MM.1S (cell line): ENCODE results near the gene TYMS.

ENCODE experiments used
- DNase-seq: peaks from one replicate; pipeline ENCODE4 v3.0.0-alpha.2; 2015
- H2AFZ ChIP-seq: fragments of 300-600 bp; sonication (generic); 2 replicates; pipeline ENCODE4 v1.6.0; 2016; ENCODE audit warnings: antibody characterized with exemption, low read length
- H3F3A ChIP-seq: fragments of 300-600 bp; sonication (generic); 2 replicates; pipeline ENCODE4 v1.6.1; 2016; ENCODE audit warnings: mild to moderate bottlenecking, antibody characterized with exemption, low read length, moderate library complexity, mixed read lengths; ENCODE audit not compliant: insufficient read depth
- H3K27ac ChIP-seq: fragments of 300-600 bp; sonication (generic); 2 replicates; pipeline ENCODE4 v1.5.1; 2016; ENCODE audit warnings: mild to moderate bottlenecking, low read length
- H3K27me3 ChIP-seq: fragments of 300-600 bp; sonication (generic); replicated peaks from 2 replicates; pipeline ENCODE4 v1.6.0; 2016; ENCODE audit warnings: low read length; ENCODE audit not compliant: insufficient read depth
- H3K36me3 ChIP-seq: fragments of 300-600 bp; sonication (generic); replicated peaks from 2 replicates; pipeline ENCODE4 v1.6.1; 2016; ENCODE audit warnings: mild to moderate bottlenecking, low read length, mixed read lengths; ENCODE audit not compliant: insufficient read depth
- H3K4me1 ChIP-seq: fragments of 300-600 bp; sonication (generic); 2 replicates; pipeline ENCODE4 v1.6.1; 2016; ENCODE audit warnings: low read length, mixed read lengths
- H3K4me2 ChIP-seq: fragments of 300-600 bp; sonication (generic); 2 replicates; pipeline ENCODE4 v1.6.0; 2016; ENCODE audit warnings: low read depth, low read length
- H3K4me3 ChIP-seq: fragments of 300-600 bp; sonication (generic); 2 replicates; pipeline ENCODE4 v1.5.1; 2016; ENCODE audit warnings: low read length, mixed read lengths
- H3K79me2 ChIP-seq: fragments of 300-600 bp; sonication (generic); 2 replicates; pipeline ENCODE4 v1.6.1; 2016; ENCODE audit warnings: mixed run types, low read length, mixed read lengths
- H3K9ac ChIP-seq: fragments of 300-600 bp; sonication (generic); 2 replicates; pipeline ENCODE4 v1.6.1; 2016; ENCODE audit warnings: low read length, mixed read lengths
- H3K9me2 ChIP-seq: fragments of 300-600 bp; sonication (generic); replicated peaks from 2 replicates; pipeline ENCODE4 v1.6.1; 2016; ENCODE audit warnings: mild to moderate bottlenecking, low read length, mixed read lengths; ENCODE audit not compliant: insufficient read depth
- H3K9me3 ChIP-seq: fragments of 300-600 bp; sonication (generic); replicated peaks from 2 replicates; pipeline ENCODE4 v1.6.1; 2016; ENCODE audit warnings: mild to moderate bottlenecking, low read length, mixed read lengths; ENCODE audit not compliant: insufficient read depth
- H4K20me1 ChIP-seq: fragments of 300-600 bp; sonication (generic); 2 replicates; pipeline ENCODE4 v1.6.1; 2016; ENCODE audit warnings: mild to moderate bottlenecking, low read length, moderate library complexity, mixed read lengths; ENCODE audit not compliant: insufficient read depth
- CTCF ChIP-seq: fragments of 300-600 bp; sonication (generic); IDR thresholded peaks from 2 replicates; pipeline ENCODE4 v1.5.1; 2016; ENCODE audit warnings: antibody characterized with exemption, low read length, mixed read lengths
- EZH2 ChIP-seq: fragments of 300-600 bp; sonication (generic); optimal IDR thresholded peaks from 2 replicates; pipeline ENCODE3; 2017; ENCODE audit warnings: low read depth, mild to moderate bottlenecking, antibody characterized with exemption, low read length, mixed read lengths
- EZH2phosphoT487 ChIP-seq: fragments of 300-600 bp; sonication (generic); IDR thresholded peaks from 2 replicates; pipeline ENCODE4 v1.6.1; 2018; ENCODE audit warnings: antibody characterized with exemption, low read length

Gene TYMS

GRCh38 chr18:671405-671804, 14.0 kb downstream of the TYMS start:
- Histone ChIP-seq H3K4me3 (no peak overlapping the region), H3K9ac (no peak overlapping the region), H3F3A (peaks cover 13% of the 10 kb centered on the region; the same call in 1 of the 2 replicates), H3K27me3 (no peaks in the 10 kb centered on the region), H3K4me1 (no peaks in the 10 kb centered on the region), H3K79me2 (peaks cover 40% of the 10 kb centered on the region), H4K20me1 (peaks cover 13% of the 10 kb centered on the region), H3K27ac (no peak overlapping the region), H3K9me3 (no peaks in the 10 kb centered on the region), H2AFZ (no peak overlapping the region), H3K9me2 (no peaks in the 10 kb centered on the region), H3K4me2 (no peak overlapping the region), H3K36me3 (peaks cover 31% of the 10 kb centered on the region; the same call in 1 of the 2 replicates)
- no peak for DNase-seq
- TF ChIP-seq EZH2 (no peak), EZH2phosphoT487 (no peak), CTCF (no peak)

GRCh38 chr18:673317-673716, 15.9 kb downstream of the TYMS start:
- Histone ChIP-seq H3K4me2 (no peak overlapping the region), H3K9me3 (no peaks in the 10 kb centered on the region), H3K79me2 (peaks cover 26% of the 10 kb centered on the region), H3K9me2 (no peaks in the 10 kb centered on the region), H3K36me3 (peaks cover 27% of the 10 kb centered on the region; the same call in 1 of the 2 replicates), H3K27ac (no peak overlapping the region), H3K27me3 (no peaks in the 10 kb centered on the region), H3K4me3 (no peak overlapping the region), H3K9ac (no peak overlapping the region), H2AFZ (no peak overlapping the region), H3F3A (peaks cover 18% of the 10 kb centered on the region), H3K4me1 (no peaks in the 10 kb centered on the region), H4K20me1 (peaks cover 2% of the 10 kb centered on the region; the same call in 1 of the 2 replicates)
- no peak for DNase-seq
- no peak for TF ChIP-seq EZH2phosphoT487
- TF ChIP-seq CTCF = no peak
- TF ChIP-seq EZH2 = no peak

- H2AFZ ChIP-seq = no peak overlapping the region
- H3K4me1 ChIP-seq = no peaks in the 10 kb centered on the region
- no peak overlapping the region for H3K27ac ChIP-seq
- peaks cover 18% of the 10 kb centered on the region for H3F3A ChIP-seq
- no peak for TF ChIP-seq CTCF
- TF ChIP-seq EZH2 = no peak
- no peak for TF ChIP-seq EZH2phosphoT487
- peaks cover 25% of the 10 kb centered on the region; the same call in 1 of the 2 replicates for H3K36me3 ChIP-seq
- H4K20me1 ChIP-seq = no peaks in the 10 kb centered on the region
- no peak overlapping the region for H3K4me2 ChIP-seq
- no peak overlapping the region for H3K9ac ChIP-seq
- no peaks in the 10 kb centered on the region for H3K9me3 ChIP-seq
- H3K9me2 ChIP-seq = no peaks in the 10 kb centered on the region
- peaks cover 21% of the 10 kb centered on the region for H3K79me2 ChIP-seq
- H3K27me3 ChIP-seq = no peaks in the 10 kb centered on the region
- no peak for DNase-seq
- H3K4me3 ChIP-seq = no peak overlapping the region
Measured at GRCh38 chr18:673769-674168, 16.3 kb downstream of the TYMS start.
